GM19193 (cell line): Measurements from ENCODE around the gene COL28A1.

Experiments used
- POLR2A ChIP-seq: IDR thresholded peaks from 4 replicates; pipeline ENCODE4 v1.6.1; 2011; ENCODE audit not compliant: insufficient read depth, insufficient read length; ENCODE audit errors: extremely low read depth

COL28A1 gene

GRCh38 chr7:7317850-7318249 is 217.8 kb downstream of the COL28A1 start:
- no peak for TF ChIP-seq POLR2A

GRCh38 chr7:7315851-7316250 is 219.8 kb downstream of the COL28A1 start:
- TF ChIP-seq POLR2A = no peak

- no peak for TF ChIP-seq POLR2A
These were observed 223.3 kb downstream of the COL28A1 start for GRCh38 chr7:7312323-7312722.

GRCh38 chr7:7311001-7311400 is 224.7 kb downstream of the COL28A1 start:
- TF ChIP-seq POLR2A = no peak

- no peak for TF ChIP-seq POLR2A
These were observed 226.5 kb downstream of the COL28A1 start for GRCh38 chr7:7309203-7309602.
